Dermis lymphatic vessel endothelial cell (primary cell): ENCODE data around the gene VPS13A. TPM values are rescaled to one million over a fixed set of nuclear protein-coding genes. Genes with fewer than 3 reads are reported as not detected.

ENCODE experiments used
- total RNA-seq: library from RNA; depleted of rRNA; stranded (reverse); fragments of >200 nt; gene quantifications from 2 replicates; pipeline ENCODE4 v1.2.1, GENCODE V29; 2014

The VPS13A gene
- 22.0 and 34.9 TPM in 2 replicates for total RNA-seq

DNA sequence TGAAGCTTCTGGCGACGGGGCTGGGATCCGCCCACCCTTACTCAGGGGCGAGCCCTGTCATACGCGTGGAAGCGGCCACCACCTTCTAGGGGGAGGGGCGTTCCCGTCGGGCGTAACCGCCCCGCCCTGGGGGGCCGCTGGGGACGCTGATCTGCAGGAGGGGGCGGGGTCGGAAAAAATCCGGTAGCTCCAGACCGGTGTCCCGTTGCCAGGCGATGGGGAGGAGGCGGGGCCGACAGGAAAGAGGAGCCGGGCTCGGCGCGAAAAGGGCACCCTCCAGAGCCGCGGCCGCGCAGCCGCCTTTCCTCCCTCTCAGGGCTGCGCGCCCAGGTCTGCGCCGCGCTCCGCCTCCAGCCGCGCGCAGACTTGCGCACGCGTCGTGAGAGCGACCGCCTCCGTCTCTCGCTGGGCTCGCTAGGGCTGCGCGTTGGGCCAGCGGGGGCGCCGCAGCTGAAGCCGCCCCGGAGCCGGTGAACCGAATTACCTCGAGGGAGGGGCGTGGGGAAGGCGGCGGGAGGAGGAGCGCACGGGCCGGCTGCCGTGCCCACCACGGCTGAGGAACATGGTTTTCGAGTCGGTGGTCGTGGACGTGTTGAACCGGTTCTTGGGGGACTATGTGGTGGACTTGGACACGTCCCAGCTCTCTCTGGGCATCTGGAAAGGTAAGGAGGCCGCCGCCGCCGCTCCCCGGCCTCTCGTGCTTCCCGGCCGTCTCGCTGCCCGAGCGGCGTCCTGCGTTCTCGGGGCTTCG is at the start of gene VPS13A:
VPS13A (plus strand) TSS at position 392 of the 751 bp plus-strand sequence; CDS start at position 563, 171 bp downstream.

Other genes with a start within 250 kb of the VPS13A start
- not detected in 2 replicates for gene FOXB2, start 157.9 kb upstream of the VPS13A start, total RNA-seq